ENCODE results near the gene RAB21. TPM values are rescaled to one million over a fixed set of nuclear protein-coding genes. Genes with fewer than 3 reads are reported as not detected.
A peak's percentile ranks its signal among the peaks of the same experiment; 100 is the strongest.
"Not testable (repeated sequence)": the region's sequence is repeated elsewhere in the genome, so short reads cannot be mapped to it uniquely, and the experiment has no call there.

RAB21 gene
- total RNA-seq, 1 donor from 2014 or later: 60.7 TPM

DNA sequence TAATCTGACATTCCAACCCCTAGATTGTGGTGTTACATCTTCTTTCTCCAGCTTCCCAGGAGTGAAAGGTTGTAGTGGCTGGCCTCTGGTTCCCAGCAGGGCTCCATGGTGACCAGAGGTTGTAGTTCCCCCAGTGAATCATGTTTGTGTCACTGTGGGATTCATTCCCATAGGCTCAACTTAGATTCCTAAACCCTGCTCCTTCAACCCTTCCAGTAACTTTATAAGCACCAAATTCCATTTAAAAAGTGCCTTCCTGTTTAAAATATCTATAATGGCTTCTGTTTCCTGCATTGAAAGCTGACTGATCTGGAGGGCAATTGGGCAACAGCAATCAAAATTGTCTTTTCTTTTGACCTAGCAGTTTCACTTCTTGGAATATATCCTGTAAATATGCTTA, 44.4 kb downstream of the RAB21 start:
- ATAC-seq: no peak

DNA sequence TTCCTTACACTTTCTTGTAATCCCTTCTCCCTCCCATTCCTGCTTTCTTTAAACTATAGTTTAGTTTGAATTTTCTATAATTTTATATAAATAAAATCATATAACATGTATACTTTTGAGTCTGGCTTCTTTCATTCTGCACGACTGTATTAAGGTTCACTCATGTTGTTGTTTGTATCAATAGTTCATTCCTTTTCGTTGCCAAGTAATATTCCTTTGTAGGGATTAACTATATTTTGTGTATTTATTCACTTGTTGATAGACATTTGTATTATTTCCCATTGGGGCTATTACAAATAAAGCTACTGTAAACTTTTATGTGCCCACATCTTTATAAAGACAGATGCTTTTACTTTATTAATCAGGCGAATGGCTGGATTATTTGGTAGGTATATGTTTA, 45.5 kb downstream of the RAB21 start:
- no peak for ATAC-seq

DNA sequence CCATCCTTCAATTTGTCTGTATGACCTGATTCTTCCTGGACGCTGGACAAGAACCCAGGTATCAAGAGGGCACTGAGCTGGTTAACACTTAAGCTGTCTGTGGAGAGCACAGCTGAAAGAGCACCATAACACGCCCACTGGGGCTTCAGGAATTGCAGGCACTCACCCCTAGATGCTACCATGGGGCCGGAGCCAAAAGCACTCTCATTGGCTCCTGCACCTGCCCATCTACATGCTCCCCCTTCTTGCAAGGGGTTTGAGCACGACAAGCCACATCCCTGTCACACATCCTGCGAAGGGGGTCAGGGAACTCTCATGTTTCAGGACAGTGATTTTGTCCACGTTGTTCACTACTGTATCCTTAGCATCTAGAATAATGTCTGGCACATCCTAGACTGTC, 49.8 kb downstream of the RAB21 start:
- no peak for ATAC-seq

GRCh38 chr12:71810921-71811320, 56.3 kb downstream of the RAB21 start:
- ATAC-seq: peak; percentile 97

DNA sequence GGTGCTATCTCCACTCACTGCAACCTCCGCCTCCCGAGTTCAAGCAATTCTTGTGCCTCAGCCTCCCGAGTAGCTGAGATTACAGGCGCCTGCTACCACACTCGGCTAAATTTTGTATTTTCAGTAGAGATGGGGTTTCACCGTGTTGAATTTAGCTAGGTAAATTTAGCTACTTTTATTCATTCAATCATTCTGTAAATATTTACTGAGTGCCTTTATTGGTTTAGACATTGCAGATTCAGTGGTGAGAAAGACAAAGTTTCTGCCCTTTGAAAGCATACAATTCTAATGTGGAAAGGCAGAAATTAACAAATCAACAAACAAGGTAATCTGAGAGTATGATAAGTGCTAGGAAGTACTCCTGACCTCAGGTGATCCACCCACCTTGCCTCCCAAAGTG, 60.6 kb downstream of the RAB21 start:
- not testable (repeated sequence) for ATAC-seq

- not testable (repeated sequence) for ATAC-seq
These were observed 67.4 kb downstream of the RAB21 start for GRCh38 chr12:71822088-71822487.

- ATAC-seq: no peak
These were observed 74.2 kb downstream of the RAB21 start for GRCh38 chr12:71828813-71829212.

GRCh38 chr12:71837356-71837755, 82.7 kb downstream of the RAB21 start:
- no peak for ATAC-seq

DNA sequence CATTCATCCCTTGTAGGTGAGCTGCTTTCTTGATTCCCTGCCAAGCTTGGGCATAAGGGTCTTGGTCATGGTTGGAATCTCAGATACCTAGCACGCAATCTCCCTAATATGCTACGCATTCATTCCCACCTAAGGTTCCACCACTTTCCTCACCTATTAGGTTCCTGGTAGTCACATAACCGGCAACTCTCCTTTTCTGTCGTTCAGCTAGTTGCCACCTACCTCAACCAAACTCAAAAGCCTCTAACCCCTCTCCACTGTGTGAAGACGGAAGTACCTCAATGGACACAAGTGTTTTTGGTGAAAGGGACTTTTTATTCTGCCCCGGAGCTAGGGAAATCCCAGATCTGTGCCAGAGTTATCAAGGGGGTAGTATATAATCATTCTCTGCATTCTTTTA, 83.6 kb downstream of the RAB21 start:
- no peak for ATAC-seq

DNA sequence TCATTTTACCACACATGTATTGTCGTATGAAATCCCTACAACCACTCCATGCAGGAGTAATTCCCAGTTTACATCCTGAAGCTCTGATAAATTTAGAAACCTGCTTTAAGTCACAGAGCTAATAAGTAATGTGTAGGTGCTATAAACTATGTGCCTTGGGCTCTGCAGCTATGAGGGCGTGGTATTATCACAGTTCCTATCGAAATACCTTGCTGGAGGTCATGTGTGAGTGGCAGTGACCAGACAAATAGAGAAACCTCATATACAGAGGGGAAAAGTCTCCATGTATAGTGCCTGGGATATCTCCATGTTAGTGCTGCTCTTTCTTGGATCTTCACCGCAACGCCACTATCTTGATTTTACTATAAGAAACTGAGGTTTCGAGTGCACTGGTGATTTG, 84.0 kb downstream of the RAB21 start:
- ATAC-seq: no peak

DNA sequence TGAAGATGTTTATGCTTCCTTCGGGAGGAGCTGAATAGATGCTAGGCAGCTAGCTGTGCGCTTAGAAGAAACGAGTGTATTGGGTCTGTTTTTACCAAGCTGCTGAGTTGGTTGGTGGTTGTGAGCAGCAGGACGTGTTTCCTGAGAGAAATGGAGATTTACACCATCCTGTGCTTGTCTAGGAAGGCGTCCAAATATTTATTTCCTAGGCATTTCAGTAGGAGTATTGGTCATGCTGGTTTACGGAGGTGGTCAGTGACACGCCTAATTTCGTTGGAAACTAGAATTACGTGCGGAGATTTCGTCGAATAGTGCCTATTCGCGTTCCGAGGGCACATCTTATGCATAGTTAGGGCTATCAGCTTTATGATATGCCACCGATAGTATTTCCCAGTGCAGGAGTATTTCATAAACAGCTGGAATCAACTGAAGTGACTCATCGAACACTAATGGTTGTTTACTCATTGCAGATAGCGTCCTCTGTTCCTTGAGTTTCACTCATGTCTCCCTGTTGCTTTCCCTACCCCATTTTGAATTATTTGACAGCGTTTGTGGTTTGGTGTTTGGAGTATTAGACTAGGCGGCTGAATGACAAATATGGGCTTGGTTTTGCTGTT, 85.7 kb downstream of the RAB21 start:
- peak; percentile 49 for ATAC-seq

DNA sequence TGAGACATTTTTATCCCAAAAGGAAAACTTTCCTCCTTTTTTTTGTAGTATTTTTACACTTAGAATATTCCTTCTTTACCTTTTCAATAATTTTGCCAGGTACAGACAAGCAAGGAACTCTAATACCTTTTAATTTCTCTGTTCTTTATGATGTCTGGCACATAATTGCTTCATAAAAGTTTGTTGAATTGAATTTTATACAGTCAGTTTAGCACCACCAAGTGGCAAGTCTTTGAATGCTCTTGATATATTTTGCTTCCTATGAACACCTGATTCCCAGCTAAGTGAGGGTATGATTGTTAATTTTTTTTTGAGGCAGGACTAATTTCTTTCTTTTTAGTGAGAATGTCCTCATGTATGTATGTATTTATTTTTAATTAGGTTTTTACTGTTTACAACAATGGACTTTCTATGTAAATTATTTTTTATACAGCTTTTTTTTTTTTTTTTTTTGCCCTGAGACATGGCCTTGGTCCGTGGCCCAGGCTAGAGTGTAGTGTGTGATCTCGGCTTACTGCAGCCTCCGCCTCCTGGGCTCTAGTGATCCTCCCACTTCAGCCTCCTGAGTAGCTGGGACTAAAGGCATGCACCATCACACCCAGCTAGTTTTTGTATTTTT, 91.8 kb downstream of the RAB21 start:
- no peak for ATAC-seq

DNA sequence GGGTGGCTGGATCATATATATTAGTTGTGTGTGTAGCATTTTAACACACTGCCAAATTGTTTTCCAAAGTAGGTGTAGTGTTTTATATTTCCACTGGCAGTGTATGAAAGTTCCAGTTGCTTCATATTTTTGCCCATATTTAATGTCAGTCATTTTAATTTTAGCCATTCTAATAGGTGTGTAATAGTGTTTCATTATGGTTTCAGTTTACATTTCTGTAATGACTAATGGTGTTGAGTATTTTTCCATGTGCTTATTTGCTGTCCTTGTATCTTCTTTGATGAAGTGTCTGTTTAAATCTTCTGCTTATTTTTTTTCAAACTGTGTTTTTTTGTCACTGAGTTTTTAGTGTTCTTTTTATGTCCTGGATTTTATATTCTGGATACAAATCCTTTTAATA, 93.5 kb downstream of the RAB21 start:
- no peak for ATAC-seq

DNA sequence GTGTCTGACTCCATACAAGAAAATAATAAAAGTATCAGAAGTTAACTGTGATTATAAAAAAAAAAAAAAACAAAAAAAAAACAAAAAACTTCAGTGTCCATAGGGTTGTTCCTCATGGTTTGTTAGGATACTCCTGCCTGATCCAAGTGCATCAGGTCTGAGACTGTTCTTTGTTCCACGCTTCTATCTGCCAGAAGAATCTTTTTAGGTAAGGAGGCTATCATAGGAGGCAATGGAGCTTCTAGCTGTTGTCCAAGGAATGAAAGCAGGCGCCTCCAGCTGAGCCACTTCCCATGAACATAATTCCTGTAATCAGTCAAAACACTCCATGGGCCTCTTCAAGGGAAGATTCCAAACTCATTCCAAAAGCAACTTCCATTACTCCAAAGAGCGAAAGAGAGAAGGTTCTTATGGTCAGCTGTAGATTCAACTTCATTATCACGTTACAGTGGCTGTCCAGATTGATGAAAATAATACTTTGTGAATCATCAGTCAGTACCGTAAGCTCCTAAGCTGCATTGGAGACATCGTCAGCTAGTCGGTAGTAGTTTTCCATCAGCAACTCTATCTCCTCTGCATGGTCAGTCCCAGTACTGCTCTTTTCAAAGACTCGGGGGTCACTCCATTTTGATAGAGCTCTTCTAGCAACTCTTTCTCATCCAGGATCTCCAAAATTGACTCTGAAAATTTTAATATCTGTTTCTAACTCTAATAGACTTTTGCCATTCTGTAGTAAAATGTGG, 94.6 kb downstream of the RAB21 start:
- no peak for ATAC-seq

Other genes with a start within 250 kb of the RAB21 start
- 29.0 TPM for gene ZFC3H1, start 91.0 kb upstream of the RAB21 start, total RNA-seq
- gene THAP2, start 90.6 kb upstream of the RAB21 start, total RNA-seq: 4.8 TPM
- 51.2 TPM for gene TMEM19, start 68.8 kb upstream of the RAB21 start, total RNA-seq
- 17.7 TPM for gene TBC1D15, start 84.9 kb downstream of the RAB21 start, total RNA-seq
- gene TPH2, start 184.0 kb downstream of the RAB21 start, total RNA-seq: not detected

All from esophagus mucosa (tissue), 1 donor.